ENCODE measurements around the gene RGCC. TPM values are rescaled to one million over a fixed set of nuclear protein-coding genes. Genes with fewer than 3 reads are reported as not detected.

RGCC gene
- total and polyA plus RNA-seq, 9 of the 15 experiments (the other 6 are each of a cell fraction or from before 2014, with no cell fraction given): 0.51 to 10.4 (median 5.8) TPM

DNA sequence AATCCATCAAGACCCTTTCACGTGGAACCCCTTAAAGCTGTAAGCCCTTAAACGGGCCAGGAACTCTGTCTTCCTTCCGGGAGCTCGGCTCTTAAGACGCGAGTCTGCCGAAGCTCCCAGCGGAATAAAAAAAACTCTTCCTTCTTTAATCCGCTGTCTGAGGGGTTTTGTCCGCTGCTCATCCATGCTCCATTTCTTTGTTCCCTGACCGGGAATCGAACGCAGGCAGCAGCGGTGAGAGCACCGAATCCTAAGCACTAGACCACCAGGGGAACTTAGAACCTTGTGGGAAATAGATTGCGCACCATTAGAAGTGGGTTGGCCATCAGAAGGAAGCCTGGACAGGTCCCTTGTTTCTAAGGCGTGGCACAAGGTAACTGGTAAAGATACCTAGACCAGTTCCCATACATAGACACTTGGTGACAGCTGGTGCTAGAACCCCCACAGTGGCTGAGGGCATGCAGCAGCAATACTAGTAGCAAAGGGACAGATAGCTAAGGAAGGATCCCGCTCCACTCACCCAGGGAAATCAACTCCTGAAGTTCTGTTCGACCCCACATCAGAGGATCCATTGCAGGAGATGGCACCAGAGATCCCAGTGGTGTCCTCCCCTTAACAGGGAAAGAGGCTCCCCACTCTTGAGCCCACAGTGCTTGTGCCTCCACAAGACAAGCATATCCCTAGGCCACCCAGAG is 1.5 kb upstream of the RGCC start:
- Histone ChIP-seq H3K4me1 (replicated peaks in 1 of 2; ENCODE audit: control insufficient read depth in 2 of 2, insufficient read depth in 2 of 2, low read length in 2 of 2) (peaks cover 3 to 21% of the 10 kb centered on the region in 2 experiments; a peak in 3 of 5 replicates), H3K4me3 (no peak overlapping the region), H3K27me3 (ENCODE audit: control insufficient read depth in 2 of 2, insufficient read depth in 2 of 2, low read length in 2 of 2) (no peaks in the 10 kb centered on the region), H3K9me1 (ENCODE audit: control insufficient read depth, insufficient read depth, low read length) (no peaks in the 10 kb centered on the region), H2AFZ (ENCODE audit: low read depth, low read length) (no peak overlapping the region), H3K79me2 (ENCODE audit: control insufficient read depth, insufficient read depth, low read length) (no peaks in the 10 kb centered on the region; the same call in 2 of the 3 replicates), H3K4me2 (ENCODE audit: insufficient read depth, low read length) (no peak overlapping the region), H3K9me3 (replicated peaks; ENCODE audit: control insufficient read depth, insufficient read depth, low read depth, low read length) (no peaks in the 10 kb centered on the region), H3K27ac (ENCODE audit: extremely low read depth, low read depth, low read length) (no peak overlapping the region), H3K36me3 (ENCODE audit: control insufficient read depth, insufficient read depth, low read length) (no peaks in the 10 kb centered on the region), H3K9ac (ENCODE audit: insufficient read depth in 1 of 2, low read depth in 2 of 2, low read length in 2 of 2) (no peak overlapping the region), H4K20me1 (replicated peaks; ENCODE audit: control insufficient read depth, insufficient read depth, low read length) (no peaks in the 10 kb centered on the region)
- in situ Hi-C loops (cut with MboI) (no loop called here), intact Hi-C loops (cut with micrococcal nuclease) (no loop called here)
- TF ChIP-seq MCM7 (IDR thresholded peaks at IDR 0.05) (no peak), ERF (CRISPR knock-in tag; IDR thresholded peaks at IDR 0.05) (no peak), E2F8 (IDR thresholded peaks at IDR 0.05; ENCODE audit: low read depth, partially characterized antibody) (no peak), SUPT5H (IDR thresholded peaks at IDR 0.05) (no peak), ZNF668 (CRISPR knock-in tag; IDR thresholded peaks at IDR 0.05) (no peak), GABPB1 (CRISPR knock-in tag; IDR thresholded peaks at IDR 0.05) (no peak), NFIX (CRISPR knock-in tag; IDR thresholded peaks at IDR 0.05; ENCODE audit: low read depth) (no peak), ZNF512 (tag; IDR thresholded peaks at IDR 0.05) (no peak), PHB2 (IDR thresholded peaks at IDR 0.05; ENCODE audit: low read depth) (no peak), MTF1 (CRISPR knock-in tag; IDR thresholded peaks at IDR 0.05; ENCODE audit: borderline replicate concordance) (no peak), ZNF3 (CRISPR knock-in tag; IDR thresholded peaks at IDR 0.05) (no peak), HDGF (IDR thresholded peaks at IDR 0.05) (no peak), ZNF75A (CRISPR knock-in tag; IDR thresholded peaks at IDR 0.05) (no peak), SMARCC2 (IDR thresholded peaks at IDR 0.05; ENCODE audit: low read depth) (no peak), ZZZ3 (IDR thresholded peaks at IDR 0.05) (no peak)
- TF ChIP-seq, protein P1, sequence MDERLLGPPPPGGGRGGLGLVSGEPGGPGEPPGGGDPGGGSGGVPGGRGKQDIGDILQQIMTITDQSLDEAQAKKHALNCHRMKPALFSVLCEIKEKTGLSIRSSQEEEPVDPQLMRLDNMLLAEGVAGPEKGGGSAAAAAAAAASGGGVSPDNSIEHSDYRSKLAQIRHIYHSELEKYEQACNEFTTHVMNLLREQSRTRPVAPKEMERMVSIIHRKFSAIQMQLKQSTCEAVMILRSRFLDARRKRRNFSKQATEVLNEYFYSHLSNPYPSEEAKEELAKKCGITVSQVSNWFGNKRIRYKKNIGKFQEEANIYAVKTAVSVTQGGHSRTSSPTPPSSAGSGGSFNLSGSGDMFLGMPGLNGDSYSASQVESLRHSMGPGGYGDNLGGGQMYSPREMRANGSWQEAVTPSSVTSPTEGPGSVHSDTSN (CRISPR knock-in tag; IDR thresholded peaks at IDR 0.05; ENCODE audit: low read depth): no peak
- TF ChIP-seq, protein P1 (tag; conservative IDR thresholded peaks at IDR 0.05; ENCODE audit: low read depth): no peak
- WGBS (ENCODE audit: insufficient coverage, low coverage, missing lambda C conversion rate): 62% methylated on average over 12 of the region's 19 CpGs
- DNase-seq (ENCODE audit: extremely low read depth in 1 of 4, low spot score in 3 of 4) (no peak), ATAC-seq (no peak), FAIRE-seq (no peak)
- ChIA-PET CTCF (ENCODE audit: low intra/inter-chr PET ratio) (no interaction called here), POLR2A (no interaction called here)
- no TSS peak for BruUV-seq (replicated peaks)

All from K562 (cell line).